Heart left ventricle (tissue), 13 donors: Measurements from ENCODE around the gene ZNF319.

Experiments
- POLR2A ChIP-seq, 2 donors: fragments of 450-650 bp; IDR thresholded peaks; one replicate each; pipeline ENCODE4 v1.6.1; 2017; ENCODE audit warnings: antibody characterized with exemption in 2 of 2, mild to moderate bottlenecking in 2 of 2, moderate library complexity in 2 of 2
- TF ChIP-seq, protein P1 (sequence below), 12 donors: fragments of 200-600 bp; sonication (generic) in 4 of 12; IDR thresholded peaks; one replicate each; pipeline versions ENCODE4 v1.5.0 to v1.8.0; 2018 to 2022; ENCODE audit warnings: antibody characterized with exemption in 12 of 12, mild to moderate bottlenecking in 5 of 12
- donor health status: ischemic (EF 13 %, LVEDD 7.1; RV severe dilation, severe dysfunction).
- donor health status: DM: no; HTN: yes; CAD: no.
- donor health status: DM: no; HTN: no; CAD: no.
- donor health status: ischemic (EF 25% LVEDD 6.9; RV normal size, moderate dysfunction).
- donor health status: ischemic (EF 25% LVEDD 5.7; RV mildly dilated, moderate dysfunction).
- donor health status: ischemic (EF 35%, LVEDD 5.7; RV mildly dilated, moderate dysfunction).
- donor health status: nonischemic (EF 11% LVEDD 7.7; RV severe dilation, severe dysfunction).
- donor health status: DM: yes; HTN: yes; CAD: no.
- donor health status: PGD.
- donor health status: ischemic (EF 29% LVEDD 5.4; RV normal size, mild dysfunction).
- donor health status: nonischemic (EF 23%, LVEDD 6.1; RV moderate dilation, normal function).

DNA sequence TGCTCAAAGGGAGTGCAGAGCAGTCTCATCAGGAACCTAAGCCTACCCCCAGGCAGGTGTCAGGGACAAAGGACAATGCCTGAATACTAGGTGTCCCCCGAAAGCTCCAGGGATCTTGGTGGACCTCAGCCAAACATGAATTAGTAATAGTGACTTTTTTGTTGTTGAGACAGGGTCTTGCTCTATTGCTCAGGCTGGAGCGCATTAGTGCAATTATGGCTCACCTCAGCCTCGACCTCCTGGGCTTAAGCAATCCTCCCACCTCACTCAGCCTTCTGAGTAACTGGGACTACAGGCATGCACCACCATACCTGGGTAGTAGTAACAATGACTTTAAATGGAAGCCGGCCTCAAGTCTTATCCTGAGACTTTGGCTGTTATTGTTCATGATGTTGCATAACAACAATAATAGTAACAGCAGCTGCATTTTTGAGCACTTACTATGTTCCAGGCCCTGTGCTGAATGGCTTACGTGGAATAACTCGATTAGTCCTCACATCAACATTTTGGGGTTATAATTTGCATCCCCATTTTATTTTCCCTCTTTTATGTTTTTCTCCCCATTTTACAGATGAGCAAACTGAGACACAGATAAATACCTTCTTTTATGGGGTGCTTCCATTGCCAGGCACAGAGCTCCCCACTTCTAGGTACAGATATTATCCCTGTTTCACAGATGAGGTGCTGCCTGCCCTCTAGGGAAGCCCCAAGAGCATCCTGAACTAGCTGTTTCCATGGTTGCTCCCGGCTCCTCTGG is 49.1 kb downstream of the ZNF319 start:
- TF ChIP-seq, protein P1, sequence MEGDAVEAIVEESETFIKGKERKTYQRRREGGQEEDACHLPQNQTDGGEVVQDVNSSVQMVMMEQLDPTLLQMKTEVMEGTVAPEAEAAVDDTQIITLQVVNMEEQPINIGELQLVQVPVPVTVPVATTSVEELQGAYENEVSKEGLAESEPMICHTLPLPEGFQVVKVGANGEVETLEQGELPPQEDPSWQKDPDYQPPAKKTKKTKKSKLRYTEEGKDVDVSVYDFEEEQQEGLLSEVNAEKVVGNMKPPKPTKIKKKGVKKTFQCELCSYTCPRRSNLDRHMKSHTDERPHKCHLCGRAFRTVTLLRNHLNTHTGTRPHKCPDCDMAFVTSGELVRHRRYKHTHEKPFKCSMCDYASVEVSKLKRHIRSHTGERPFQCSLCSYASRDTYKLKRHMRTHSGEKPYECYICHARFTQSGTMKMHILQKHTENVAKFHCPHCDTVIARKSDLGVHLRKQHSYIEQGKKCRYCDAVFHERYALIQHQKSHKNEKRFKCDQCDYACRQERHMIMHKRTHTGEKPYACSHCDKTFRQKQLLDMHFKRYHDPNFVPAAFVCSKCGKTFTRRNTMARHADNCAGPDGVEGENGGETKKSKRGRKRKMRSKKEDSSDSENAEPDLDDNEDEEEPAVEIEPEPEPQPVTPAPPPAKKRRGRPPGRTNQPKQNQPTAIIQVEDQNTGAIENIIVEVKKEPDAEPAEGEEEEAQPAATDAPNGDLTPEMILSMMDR (IDR thresholded peaks at IDR 0.05) = no peak
- no peak for TF ChIP-seq POLR2A (IDR thresholded peaks at IDR 0.05)
